Colonic mucosa (tissue), 4 donors: ENCODE measurements around the gene FAM240A. TPM values are rescaled to one million over a fixed set of nuclear protein-coding genes. Genes with fewer than 3 reads are reported as not detected.

Experiments
- DNase-seq: peaks from one replicate; pipeline ENCODE4 v3.0.0-alpha.2; 2020
- H3K27ac ChIP-seq: fragments of 200-600 bp; one replicate; pipeline ENCODE4 v1.8.0; 2021
- H3K27me3 ChIP-seq: fragments of 200-600 bp; one replicate; pipeline ENCODE4 v1.8.0; 2021
- H3K36me3 ChIP-seq: fragments of 200-600 bp; one replicate; pipeline ENCODE4 v1.8.0; 2021
- H3K4me1 ChIP-seq: fragments of 200-600 bp; one replicate; pipeline ENCODE4 v1.8.0; 2021; ENCODE audit warnings: mild to moderate bottlenecking
- H3K4me3 ChIP-seq: fragments of 200-600 bp; one replicate; pipeline ENCODE4 v1.8.0; 2021
- H3K9ac ChIP-seq, 2 donors: one replicate each; pipeline ENCODE4 v1.7.0; 2013; ENCODE audit warnings: control low read depth in 2 of 2, low read depth in 2 of 2, low read length in 2 of 2
- H3K9me3 ChIP-seq: fragments of 200-600 bp; one replicate; pipeline ENCODE4 v1.8.0; 2021
- intact Hi-C: fragments of 100-400 bp; cut with DNase I; formaldehyde crosslinking; loops from one replicate; pipeline ENCODE4 v1.14.1; 2022
- total RNA-seq, 2 donors: library from RNA; stranded (reverse); fragmentation: NEBNext Ultra II Directional in 1 of 2; extraction: Animal tissue kit (Norgen Biotek cat#: 25700) in 1 of 2; gene quantifications; one replicate each; pipeline ENCODE4 v1.2.1, GENCODE V29; 2021
- TF ChIP-seq, protein P1 (sequence below): fragments of 200-600 bp; IDR thresholded peaks from one replicate; pipeline ENCODE4 v1.8.0; 2022; ENCODE audit warnings: antibody characterized with exemption, mild to moderate bottlenecking
- donor health status: healthy.
- donor health status: DM: no; HTN: no; CAD: no.
- donor health status: DM: no; HTN: no; CAD: no.

Gene FAM240A
- total RNA-seq, 2 donors from 2014 or later, result not detected

DNA sequence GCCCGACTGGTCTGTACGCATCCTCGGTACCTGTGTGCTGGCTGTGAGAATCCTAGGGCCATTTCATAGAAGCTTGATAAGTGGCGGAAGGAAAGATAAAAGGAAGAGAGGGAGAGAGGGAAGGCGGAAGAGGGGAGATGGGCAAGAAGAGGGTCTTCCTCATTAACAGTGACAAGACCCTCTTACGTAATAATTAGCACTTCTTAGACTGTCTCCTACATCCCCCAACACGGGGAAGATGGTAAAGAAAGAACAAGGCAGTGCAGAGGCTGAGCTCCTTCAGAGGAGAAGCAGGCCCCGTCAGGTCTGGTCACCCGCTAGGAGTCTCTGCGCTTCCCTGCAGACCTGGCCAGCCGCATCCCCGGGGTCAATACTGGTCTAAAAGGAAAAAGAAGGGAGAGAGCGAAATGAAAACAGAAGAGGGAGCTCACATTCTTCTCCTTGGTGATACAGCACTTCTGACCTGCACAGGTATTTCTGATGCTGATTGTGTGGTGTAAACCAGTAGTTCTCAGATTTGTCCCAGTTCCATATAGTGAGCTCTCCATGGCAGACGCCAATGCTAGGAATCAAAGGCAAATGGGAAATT is 19.0 kb upstream of the FAM240A start:
- Histone ChIP-seq H3K36me3 (no peaks in the 10 kb centered on the region), H3K27me3 (no peaks in the 10 kb centered on the region), H3K27ac (no peak overlapping the region), H3K9ac (no peak overlapping the region), H3K4me1 (no peaks in the 10 kb centered on the region), H3K4me3 (no peak overlapping the region), H3K9me3 (no peaks in the 10 kb centered on the region)
- TF ChIP-seq, protein P1, sequence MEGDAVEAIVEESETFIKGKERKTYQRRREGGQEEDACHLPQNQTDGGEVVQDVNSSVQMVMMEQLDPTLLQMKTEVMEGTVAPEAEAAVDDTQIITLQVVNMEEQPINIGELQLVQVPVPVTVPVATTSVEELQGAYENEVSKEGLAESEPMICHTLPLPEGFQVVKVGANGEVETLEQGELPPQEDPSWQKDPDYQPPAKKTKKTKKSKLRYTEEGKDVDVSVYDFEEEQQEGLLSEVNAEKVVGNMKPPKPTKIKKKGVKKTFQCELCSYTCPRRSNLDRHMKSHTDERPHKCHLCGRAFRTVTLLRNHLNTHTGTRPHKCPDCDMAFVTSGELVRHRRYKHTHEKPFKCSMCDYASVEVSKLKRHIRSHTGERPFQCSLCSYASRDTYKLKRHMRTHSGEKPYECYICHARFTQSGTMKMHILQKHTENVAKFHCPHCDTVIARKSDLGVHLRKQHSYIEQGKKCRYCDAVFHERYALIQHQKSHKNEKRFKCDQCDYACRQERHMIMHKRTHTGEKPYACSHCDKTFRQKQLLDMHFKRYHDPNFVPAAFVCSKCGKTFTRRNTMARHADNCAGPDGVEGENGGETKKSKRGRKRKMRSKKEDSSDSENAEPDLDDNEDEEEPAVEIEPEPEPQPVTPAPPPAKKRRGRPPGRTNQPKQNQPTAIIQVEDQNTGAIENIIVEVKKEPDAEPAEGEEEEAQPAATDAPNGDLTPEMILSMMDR, result no peak
- intact Hi-C loops, result no loop called here
- no peak for DNase-seq

GRCh38 chr3:46593979-46594378 is 18.3 kb upstream of the FAM240A start:
- TF ChIP-seq, protein P1, result no peak
- Histone ChIP-seq H3K9ac (no peak overlapping the region), H3K27me3 (no peaks in the 10 kb centered on the region), H3K4me1 (no peaks in the 10 kb centered on the region), H3K4me3 (no peak overlapping the region), H3K27ac (no peak overlapping the region), H3K36me3 (no peaks in the 10 kb centered on the region), H3K9me3 (no peaks in the 10 kb centered on the region)
- intact Hi-C loops, result no loop called here
- DNase-seq, result no peak

GRCh38 chr3:46594723-46595122 is 17.6 kb upstream of the FAM240A start:
- DNase-seq, result no peak
- H3K27ac ChIP-seq, result no peak overlapping the region
- intact Hi-C loops, result no loop called here
- H3K36me3 ChIP-seq, result no peaks in the 10 kb centered on the region
- no peaks in the 10 kb centered on the region for H3K27me3 ChIP-seq
- H3K9ac ChIP-seq, result no peak overlapping the region
- no peak overlapping the region for H3K4me3 ChIP-seq
- H3K9me3 ChIP-seq, result no peaks in the 10 kb centered on the region
- TF ChIP-seq, protein P1, result no peak
- no peaks in the 10 kb centered on the region for H3K4me1 ChIP-seq

DNA sequence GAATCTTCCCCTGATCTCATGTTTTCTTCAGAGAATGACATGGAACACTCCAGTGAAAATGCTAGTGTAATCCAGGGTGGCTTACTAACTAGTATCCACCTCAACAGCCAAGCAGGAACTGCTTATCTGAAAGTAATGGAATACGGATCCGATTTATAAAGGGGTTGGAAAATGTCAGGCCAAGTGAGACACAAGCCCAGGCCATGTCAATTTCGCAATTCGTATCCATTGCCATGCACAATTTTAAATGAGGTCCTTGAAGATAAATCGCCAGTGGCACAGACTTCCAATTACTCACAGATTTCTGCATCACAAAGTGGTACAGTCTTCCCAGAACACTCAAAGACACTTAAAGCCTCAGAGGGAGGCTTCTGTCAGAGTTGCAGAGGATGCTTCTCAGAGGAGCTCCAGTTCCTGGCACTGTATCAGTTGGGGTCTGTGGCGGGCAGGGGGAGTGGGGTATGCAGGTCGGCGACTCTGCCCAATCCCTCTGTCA is 16.5 kb upstream of the FAM240A start:
- intact Hi-C loops, result no loop called here

GRCh38 chr3:46599590-46599989 is 12.7 kb upstream of the FAM240A start:
- no peak overlapping the region for H3K4me3 ChIP-seq
- intact Hi-C loops, result no loop called here
- TF ChIP-seq, protein P1, result no peak

More for the DNA sequence above, 16.5 kb upstream of the FAM240A start:
- H3K27ac ChIP-seq, result no peak overlapping the region
- H3K4me1 ChIP-seq, result no peaks in the 10 kb centered on the region
- H3K27me3 ChIP-seq, result no peaks in the 10 kb centered on the region
- no peak for DNase-seq
- no peaks in the 10 kb centered on the region for H3K9me3 ChIP-seq
- no peak overlapping the region for H3K9ac ChIP-seq
- H3K36me3 ChIP-seq, result no peaks in the 10 kb centered on the region
- no peak overlapping the region for H3K4me3 ChIP-seq
- TF ChIP-seq, protein P1, result no peak

More at GRCh38 chr3:46599590-46599989, 12.7 kb upstream of the FAM240A start:
- Histone ChIP-seq H3K9ac (no peak overlapping the region), H3K27ac (no peak overlapping the region), H3K27me3 (no peaks in the 10 kb centered on the region), H3K36me3 (no peaks in the 10 kb centered on the region), H3K4me1 (no peaks in the 10 kb centered on the region), H3K9me3 (no peaks in the 10 kb centered on the region)
- no peak for DNase-seq
